ENCODE results near the gene AOPEP. TPM values are rescaled to one million over a fixed set of nuclear protein-coding genes. Genes with fewer than 3 reads are reported as not detected.

Gene AOPEP
- total and polyA plus RNA-seq, 2 of the 13 experiments (the other 11 are each of a cell fraction or from before 2014, with no cell fraction given), result 22.2 to 41.6 TPM

- Histone ChIP-seq H3K27ac (ENCODE audit: extremely low read length, insufficient read depth, low read length) (no peak overlapping the region), H3K4me3 (replicated peaks in 1 of 3; ENCODE audit: insufficient read depth in 1 of 3, low read depth in 2 of 3, low read length in 3 of 3) (no peak overlapping the region), H2AFZ (ENCODE audit: low read length) (no peak overlapping the region), H4K20me1 (ENCODE audit: insufficient read depth, low read length) (no peaks in the 10 kb centered on the region), H3K36me3 (replicated peaks in 1 of 2; ENCODE audit: control insufficient read depth in 1 of 2, insufficient read depth in 2 of 2, low read length in 2 of 2) (no peaks in the 10 kb centered on the region; a peak in 1 of 5 replicates), H3K9me3 (ENCODE audit: low read length) (no peaks in the 10 kb centered on the region), H3K9ac (ENCODE audit: insufficient read depth, low read depth, low read length) (no peak overlapping the region), H3K4me2 (ENCODE audit: low read depth, low read length) (no peak overlapping the region), H3K79me2 (ENCODE audit: insufficient read depth, low read length) (no peaks in the 10 kb centered on the region), H3K27me3 (ENCODE audit: control insufficient read depth in 1 of 2, insufficient read depth in 2 of 2, low read length in 2 of 2) (no peaks in the 10 kb centered on the region), H3K4me1 (ENCODE audit: insufficient read depth, low read length) (peaks cover 36% of the 10 kb centered on the region)
- BruUV-seq (replicated peaks), result no TSS peak
- FAIRE-seq (no peak), DNase-seq (ENCODE audit: low spot score) (no peak), ATAC-seq (no peak)
- ChIA-PET POLR2A (no interaction called here), CTCF (ENCODE audit: low intra/inter-chr PET ratio, low total read pairs) (no interaction called here)
- TF ChIP-seq ZNF253 (CRISPR knock-in tag; IDR thresholded peaks at IDR 0.05; ENCODE audit: borderline replicate concordance), result no peak
- TF ChIP-seq PRDM15 (CRISPR knock-in tag; IDR thresholded peaks at IDR 0.05), result no peak
- no peak for TF ChIP-seq REST (IDR thresholded peaks at IDR 0.05; ENCODE audit: borderline replicate concordance in 1 of 2, low read depth in 1 of 2, low read length in 2 of 2)
- no peak for TF ChIP-seq SRF (IDR thresholded peaks at IDR 0.05; ENCODE audit: low read depth, low read length)
- TF ChIP-seq ZNF224 (CRISPR knock-in tag; IDR thresholded peaks at IDR 0.05), result no peak
- no peak for TF ChIP-seq BATF2 (CRISPR knock-in tag; IDR thresholded peaks at IDR 0.05)
- 96% methylated on average over 3 of the region's 3 CpGs for WGBS (ENCODE audit: low lambda C conversion rate)
- in situ Hi-C loops (cut with HindIII; ENCODE audit: extremely low pct_ligation_motif_present, low pct_unique_long_range_greater_than_20kb) (no loop called here), intact Hi-C loops (cut with micrococcal nuclease; ENCODE audit: unreplicated experiment) (loop anchor here (10.0 kb wide), 1 partner anchor 64 kb away; no protein-coding TSS in a partner anchor)
These were observed 94.8 kb downstream of the AOPEP start for GRCh38 chr9:94821098-94821887.
